PFSK-1 (cell line): ENCODE measurements around the gene SSU72.

Experiments used
- FOXP2 ChIP-seq: optimal IDR thresholded peaks from 2 replicates; pipeline ENCODE3; 2011; ENCODE audit warnings: borderline replicate concordance, control low read depth, inconsistent platforms; ENCODE audit not compliant: insufficient read depth; ENCODE audit errors: extremely low read length, extremely low read depth
- POLR2AphosphoS5 ChIP-seq: IDR thresholded peaks from 2 replicates; pipeline ENCODE4 v1.6.1; 2012; ENCODE audit warnings: low read depth, mild to moderate bottlenecking, control low read depth, low read length, moderate library complexity
- REST ChIP-seq, 2 experiments: IDR thresholded peaks; 2 replicates each; pipeline versions ENCODE4 v1.6.1 to v1.8.0; 2011 to 2012; ENCODE audit warnings: low read depth in 2 of 2, low read length in 2 of 2, control low read depth in 1 of 2, inconsistent platforms in 1 of 2, mild to moderate bottlenecking in 1 of 2, moderate library complexity in 1 of 2; ENCODE audit not compliant: insufficient read depth in 1 of 2
- SIN3A ChIP-seq: IDR thresholded peaks from 2 replicates; pipeline ENCODE4 v1.6.1; 2012; ENCODE audit warnings: mild to moderate bottlenecking, low read length, moderate library complexity, borderline replicate concordance; ENCODE audit not compliant: insufficient read depth
- TAF1 ChIP-seq: IDR thresholded peaks from 2 replicates; pipeline ENCODE4 v1.6.1; 2012; ENCODE audit warnings: low read length, control low read depth, borderline replicate concordance; ENCODE audit not compliant: insufficient read depth

Gene SSU72

GRCh38 chr1:1538334-1538733 lies 36.3 kb downstream of the SSU72 start:
- TF ChIP-seq FOXP2 (no peak), POLR2AphosphoS5 (no peak), SIN3A (no peak), REST (IDR thresholded peaks at IDR 0.05; ENCODE audit: insufficient read depth in 1 of 2, low read depth in 2 of 2, low read length in 2 of 2) (no peak), TAF1 (no peak)

- TF ChIP-seq FOXP2 (no peak), REST (IDR thresholded peaks at IDR 0.05; ENCODE audit: insufficient read depth in 1 of 2, low read depth in 2 of 2, low read length in 2 of 2) (no peak), TAF1 (no peak), SIN3A (no peak), POLR2AphosphoS5 (no peak)
These were observed 36.9 kb downstream of the SSU72 start for GRCh38 chr1:1537626-1538250.

GRCh38 chr1:1536938-1537546 lies 37.6 kb downstream of the SSU72 start:
- TF ChIP-seq REST (IDR thresholded peaks at IDR 0.05; ENCODE audit: insufficient read depth in 1 of 2, low read depth in 2 of 2, low read length in 2 of 2) (no peak), POLR2AphosphoS5 (no peak), SIN3A (no peak), FOXP2 (no peak), TAF1 (no peak)

GRCh38 chr1:1536019-1536937 lies 38.4 kb downstream of the SSU72 start:
- TF ChIP-seq TAF1 (no peak), REST (IDR thresholded peaks at IDR 0.05; ENCODE audit: insufficient read depth in 1 of 2, low read depth in 2 of 2, low read length in 2 of 2) (no peak), FOXP2 (no peak), SIN3A (no peak), POLR2AphosphoS5 (peak; percentile 24)
